ENCODE results near the gene ODAD4.
"Not testable (repeated sequence)": the region's sequence is repeated elsewhere in the genome, so short reads cannot be mapped to it uniquely, and the experiment has no call there.

Gene ODAD4

DNA sequence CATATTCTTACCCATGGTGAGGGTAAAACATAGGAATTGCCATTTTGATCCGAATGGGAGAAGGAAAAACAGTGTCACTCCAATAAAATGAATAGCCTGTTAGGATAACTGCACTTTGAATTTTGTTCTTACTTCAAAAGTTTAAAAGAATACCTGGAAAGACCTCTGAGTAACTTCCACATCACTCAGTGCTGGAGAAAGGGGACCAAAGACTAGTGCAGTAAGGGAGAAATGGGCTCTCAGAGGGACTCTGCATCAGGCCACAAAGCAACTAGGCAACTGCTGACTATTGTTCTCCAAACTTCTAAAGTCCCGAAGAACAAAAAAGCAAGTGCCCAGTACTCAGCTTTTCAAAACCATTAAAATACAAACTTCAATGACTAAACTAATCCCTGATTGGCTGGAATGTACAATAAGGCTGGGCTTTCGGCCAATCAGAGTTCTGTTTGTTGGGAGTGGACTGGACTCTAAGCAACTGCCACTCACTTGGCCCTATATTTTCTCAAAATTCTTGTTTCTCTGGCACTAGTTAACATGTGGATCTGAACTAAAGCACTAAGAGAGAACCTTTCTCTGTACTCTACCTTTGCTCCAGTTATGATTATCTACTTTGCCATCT is 80.6 kb downstream of the ODAD4 start:
- no peak overlapping the region for H3K27ac ChIP-seq

DNA sequence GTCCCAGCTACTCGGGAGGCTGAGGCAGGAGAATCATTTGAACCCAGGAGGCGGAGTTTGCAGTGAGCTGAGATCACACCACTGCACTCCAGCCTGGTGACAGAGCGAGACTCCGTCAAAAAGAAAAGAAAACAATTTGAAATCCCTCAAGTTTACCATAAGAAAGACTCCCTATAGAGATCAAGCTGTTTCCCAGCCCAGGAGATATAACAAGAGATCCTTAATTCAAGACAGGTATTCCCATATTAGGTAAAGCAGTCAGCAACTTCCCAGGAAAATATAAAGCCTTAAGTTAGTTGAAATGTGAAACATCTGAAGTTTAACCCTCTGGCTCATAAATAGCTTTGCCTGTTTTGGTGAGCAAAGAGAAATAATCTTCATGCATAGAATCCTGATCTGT is 81.9 kb downstream of the ODAD4 start:
- not testable (repeated sequence) for H3K27ac ChIP-seq

More for the DNA sequence above, 80.6 kb downstream of the ODAD4 start:
- TF ChIP-seq ZFX (IDR thresholded peaks at IDR 0.05), result no peak
- TF ChIP-seq, protein P1, sequence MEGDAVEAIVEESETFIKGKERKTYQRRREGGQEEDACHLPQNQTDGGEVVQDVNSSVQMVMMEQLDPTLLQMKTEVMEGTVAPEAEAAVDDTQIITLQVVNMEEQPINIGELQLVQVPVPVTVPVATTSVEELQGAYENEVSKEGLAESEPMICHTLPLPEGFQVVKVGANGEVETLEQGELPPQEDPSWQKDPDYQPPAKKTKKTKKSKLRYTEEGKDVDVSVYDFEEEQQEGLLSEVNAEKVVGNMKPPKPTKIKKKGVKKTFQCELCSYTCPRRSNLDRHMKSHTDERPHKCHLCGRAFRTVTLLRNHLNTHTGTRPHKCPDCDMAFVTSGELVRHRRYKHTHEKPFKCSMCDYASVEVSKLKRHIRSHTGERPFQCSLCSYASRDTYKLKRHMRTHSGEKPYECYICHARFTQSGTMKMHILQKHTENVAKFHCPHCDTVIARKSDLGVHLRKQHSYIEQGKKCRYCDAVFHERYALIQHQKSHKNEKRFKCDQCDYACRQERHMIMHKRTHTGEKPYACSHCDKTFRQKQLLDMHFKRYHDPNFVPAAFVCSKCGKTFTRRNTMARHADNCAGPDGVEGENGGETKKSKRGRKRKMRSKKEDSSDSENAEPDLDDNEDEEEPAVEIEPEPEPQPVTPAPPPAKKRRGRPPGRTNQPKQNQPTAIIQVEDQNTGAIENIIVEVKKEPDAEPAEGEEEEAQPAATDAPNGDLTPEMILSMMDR (conservative IDR thresholded peaks at IDR 0.05), result no peak

DNA sequence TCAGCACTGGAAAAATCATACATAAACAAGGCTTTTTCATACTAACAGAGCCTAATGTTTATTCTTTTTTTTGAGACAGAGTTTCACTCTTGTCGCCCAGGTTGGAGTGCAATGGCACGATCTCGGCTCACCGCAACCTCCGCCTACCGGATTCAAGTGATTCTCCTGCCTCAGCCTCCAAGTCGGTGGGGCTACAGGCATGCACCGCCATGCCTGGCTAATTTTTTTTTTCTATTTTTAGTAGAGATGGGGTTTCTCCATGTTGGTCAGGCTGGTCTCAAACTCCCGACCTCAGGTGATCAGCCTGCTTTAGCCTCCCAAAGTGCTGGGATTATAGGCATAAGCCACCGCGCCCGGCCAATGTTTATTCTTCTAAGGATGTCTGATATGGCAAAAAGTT is 83.3 kb downstream of the ODAD4 start:
- not testable (repeated sequence) for H3K27ac ChIP-seq
